ENCODE data around the gene SLCO2B1.
A peak's percentile ranks its signal among the peaks of the same experiment; 100 is the strongest.

DNA sequence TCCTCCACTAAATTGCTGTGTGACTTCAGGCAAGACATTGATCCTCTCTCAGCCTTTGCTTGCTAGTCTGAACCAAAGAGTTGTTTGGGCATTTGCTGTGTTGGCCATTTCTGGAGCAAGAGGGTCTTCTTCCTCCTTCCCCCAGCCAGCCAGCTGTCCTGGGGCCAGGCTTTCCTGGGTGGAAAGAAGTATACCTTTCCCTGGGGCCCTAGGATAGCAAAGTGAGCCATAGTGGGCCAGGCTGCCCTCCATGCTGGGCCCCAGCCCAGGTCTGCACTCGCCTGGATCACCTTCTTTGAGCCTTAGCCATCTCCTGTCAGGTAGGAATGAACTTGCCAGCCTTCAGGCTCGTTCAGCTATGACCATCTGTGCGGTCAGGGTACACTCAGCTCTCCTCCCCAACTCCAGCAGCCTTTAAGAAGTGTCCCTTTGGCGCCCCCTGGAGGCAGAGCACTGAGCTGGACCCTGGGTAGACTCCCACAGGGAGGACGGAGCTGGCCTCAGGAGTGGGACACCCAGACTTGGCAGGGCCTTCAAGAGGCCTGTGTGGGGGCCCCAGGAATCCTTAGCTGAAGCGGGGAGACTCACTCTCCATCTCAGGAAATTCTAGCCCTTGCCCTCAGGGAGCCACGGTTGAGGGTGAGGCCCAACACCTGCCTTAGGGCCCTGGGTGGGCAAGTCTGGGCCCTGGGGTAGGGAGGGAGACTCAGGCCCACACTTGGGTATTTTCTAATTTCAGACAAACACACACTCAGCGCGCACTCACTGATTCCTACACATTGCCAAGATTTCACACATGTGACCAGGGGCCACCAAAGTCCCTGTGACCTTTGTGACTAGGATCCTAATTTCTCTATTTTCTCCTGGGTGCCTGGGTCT lies 54.0 kb downstream of the SLCO2B1 start:
- TF ChIP-seq, protein P1, sequence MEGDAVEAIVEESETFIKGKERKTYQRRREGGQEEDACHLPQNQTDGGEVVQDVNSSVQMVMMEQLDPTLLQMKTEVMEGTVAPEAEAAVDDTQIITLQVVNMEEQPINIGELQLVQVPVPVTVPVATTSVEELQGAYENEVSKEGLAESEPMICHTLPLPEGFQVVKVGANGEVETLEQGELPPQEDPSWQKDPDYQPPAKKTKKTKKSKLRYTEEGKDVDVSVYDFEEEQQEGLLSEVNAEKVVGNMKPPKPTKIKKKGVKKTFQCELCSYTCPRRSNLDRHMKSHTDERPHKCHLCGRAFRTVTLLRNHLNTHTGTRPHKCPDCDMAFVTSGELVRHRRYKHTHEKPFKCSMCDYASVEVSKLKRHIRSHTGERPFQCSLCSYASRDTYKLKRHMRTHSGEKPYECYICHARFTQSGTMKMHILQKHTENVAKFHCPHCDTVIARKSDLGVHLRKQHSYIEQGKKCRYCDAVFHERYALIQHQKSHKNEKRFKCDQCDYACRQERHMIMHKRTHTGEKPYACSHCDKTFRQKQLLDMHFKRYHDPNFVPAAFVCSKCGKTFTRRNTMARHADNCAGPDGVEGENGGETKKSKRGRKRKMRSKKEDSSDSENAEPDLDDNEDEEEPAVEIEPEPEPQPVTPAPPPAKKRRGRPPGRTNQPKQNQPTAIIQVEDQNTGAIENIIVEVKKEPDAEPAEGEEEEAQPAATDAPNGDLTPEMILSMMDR (IDR thresholded peaks at IDR 0.05) = peak; percentile 76 to 89
- TF ChIP-seq POLR2AphosphoS5 (IDR thresholded peaks at IDR 0.05) (no peak), POLR2A (IDR thresholded peaks at IDR 0.05) (no peak)

Measured in suprapubic skin (tissue), 4 donors.